GM10248 (cell line): ENCODE data around the gene MADD.

Experiments used
- CTCF ChIA-PET: fragments of 300-600 bp; sonication (Branson Sonifier 250); formaldehyde crosslinking; extraction: SDS; loops from one replicate; lab custom pipeline; 2021; ENCODE audit warnings: antibody characterized with exemption; lab: Yijun Ruan, JAX
- POLR2A ChIA-PET: fragments of 350-650 bp; sonication (Branson Sonifier 250); formaldehyde crosslinking; extraction: SDS; loops from one replicate; lab custom pipeline; 2020; ENCODE audit warnings: antibody characterized with exemption; lab: Yijun Ruan, JAX
- DNase-seq: peaks from one replicate; pipeline ENCODE4 v3.0.0; 2012; ENCODE audit errors: extremely low spot score
- CTCF ChIP-seq: IDR thresholded peaks from 2 replicates; pipeline ENCODE4 v1.5.1; 2012; ENCODE audit warnings: mild to moderate bottlenecking, low read depth; ENCODE audit errors: extremely low read depth, missing control alignments, control extremely low read depth

Gene MADD

DNA sequence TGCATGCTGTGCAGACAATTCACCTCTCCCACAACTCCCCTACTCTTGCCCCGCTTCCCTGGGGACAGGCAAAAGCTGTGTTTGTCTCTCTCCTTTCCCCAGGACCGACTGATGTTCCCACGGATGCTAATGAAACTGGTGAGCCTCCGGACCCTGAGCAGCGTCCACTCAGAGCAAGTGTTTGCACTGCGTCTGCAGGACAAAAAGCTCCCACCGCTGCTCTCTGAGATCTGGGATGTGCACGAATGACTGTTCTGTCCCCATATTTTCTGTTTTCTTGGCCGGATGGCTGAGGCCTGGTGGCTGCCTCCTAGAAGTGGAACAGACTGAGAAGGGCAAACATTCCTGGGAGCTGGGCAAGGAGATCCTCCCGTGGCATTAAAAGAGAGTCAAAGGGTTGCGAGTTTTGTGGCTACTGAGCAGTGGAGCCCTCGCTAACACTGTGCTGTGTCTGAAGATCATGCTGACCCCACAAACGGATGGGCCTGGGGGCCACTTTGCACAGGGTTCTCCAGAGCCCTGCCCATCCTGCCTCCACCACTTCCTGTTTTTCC lies 1.4 kb upstream of the MADD start:
- TF ChIP-seq CTCF: no peak
- CTCF ChIA-PET: interaction anchor here (3.0 to 3.1 kb wide), 2 partner anchors 9 to 20 kb away, joined by 13 to 21 read pairs; partner anchors contain the start of genes ACP2 and NR1H3
- POLR2A ChIA-PET: interaction anchor here (0.6 kb wide), 1 partner anchor 311 kb away, joined by 3 read pairs; no protein-coding TSS in a partner anchor
- no peak for DNase-seq

- DNase-seq: peak; percentile 93
- TF ChIP-seq CTCF: no peak
- POLR2A ChIA-PET: interaction anchor here (0.6 to 0.7 kb wide), 2 partner anchors 153 to 310 kb away, joined by 3 read pairs; no protein-coding TSS in a partner anchor
- CTCF ChIA-PET: interaction anchor here (3.0 to 3.1 kb wide), 2 partner anchors 10 to 21 kb away, joined by 13 to 21 read pairs; partner anchors contain the start of genes ACP2 and NR1H3
These were observed 718 bp upstream of the MADD start for GRCh38 chr11:47269002-47269828.

GRCh38 chr11:47270331-47271271 lies 668 bp downstream of the MADD start:
- CTCF ChIA-PET: interaction anchor here (1.4 to 3.9 kb wide), 9 partner anchors 10 to 140 kb away, joined by 3 to 25 read pairs (median 9); partner anchors contain the start of genes ACP2 and NR1H3
- POLR2A ChIA-PET: interaction anchor here (0.7 to 1.1 kb wide), 3 partner anchors 22 to 152 kb away, joined by 3 read pairs; partner anchors contain the start of gene ACP2
- peak; percentile 24 for DNase-seq
- TF ChIP-seq CTCF: peak; percentile 17

DNA sequence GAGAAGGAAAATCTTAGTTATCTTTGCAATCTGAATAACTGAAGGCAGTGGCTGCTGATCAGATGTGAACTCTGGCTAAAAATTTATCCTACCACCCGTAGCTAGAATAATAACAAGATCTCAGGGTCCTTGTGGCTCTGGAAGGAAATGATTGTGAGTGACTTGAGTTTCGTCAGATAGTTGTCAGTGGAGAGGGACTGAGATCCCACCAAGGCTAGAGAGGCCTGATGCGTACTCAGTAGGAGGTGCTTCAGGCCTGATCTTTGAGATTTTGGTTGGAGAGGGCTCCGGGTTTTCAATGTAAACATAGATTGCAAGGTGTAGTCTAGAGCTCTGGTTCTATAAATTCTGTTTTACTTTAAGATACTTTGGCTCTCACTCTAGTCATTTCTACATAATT lies 1.4 kb downstream of the MADD start:
- CTCF ChIA-PET: interaction anchor here (1.4 to 3.9 kb wide), 9 partner anchors 9 to 140 kb away, joined by 3 to 25 read pairs (median 9); partner anchors contain the start of genes ACP2 and NR1H3
- POLR2A ChIA-PET: interaction anchor here (1.1 kb wide), 1 partner anchor 129 kb away, joined by 3 read pairs; no protein-coding TSS in a partner anchor
- DNase-seq: no peak
- TF ChIP-seq CTCF: no peak

- CTCF ChIA-PET: interaction anchor here (1.1 to 3.9 kb wide), 9 partner anchors 8 to 139 kb away, joined by 3 to 25 read pairs (median 9); partner anchors contain the start of gene NR1H3
- no peak for TF ChIP-seq CTCF
- peak; percentile 36 for DNase-seq
These were observed 2.2 kb downstream of the MADD start for GRCh38 chr11:47271961-47272661.

More at GRCh38 chr11:47271961-47272661, 2.2 kb downstream of the MADD start:
- POLR2A ChIA-PET: interaction anchor here (1.1 kb wide), 1 partner anchor 128 kb away, joined by 3 read pairs; no protein-coding TSS in a partner anchor
